Stimulated activated CD8-positive, alpha-beta memory T cell treated with anti-CD3 and anti-CD28 coated beads, Interleukin-2, amount 100 ng/mL, for 1 hour (primary cell): ENCODE data around the gene UQCRC1.
"Not testable (repeated sequence)": the region's sequence is repeated elsewhere in the genome, so short reads cannot be mapped to it uniquely, and the experiment has no call there.

ENCODE experiments used
- DNase-seq, 2 donors: peaks; one replicate each; pipeline ENCODE4 v3.0.0-alpha.2; 2020; ENCODE audit warnings: low read depth in 2 of 2

Gene UQCRC1

DNA sequence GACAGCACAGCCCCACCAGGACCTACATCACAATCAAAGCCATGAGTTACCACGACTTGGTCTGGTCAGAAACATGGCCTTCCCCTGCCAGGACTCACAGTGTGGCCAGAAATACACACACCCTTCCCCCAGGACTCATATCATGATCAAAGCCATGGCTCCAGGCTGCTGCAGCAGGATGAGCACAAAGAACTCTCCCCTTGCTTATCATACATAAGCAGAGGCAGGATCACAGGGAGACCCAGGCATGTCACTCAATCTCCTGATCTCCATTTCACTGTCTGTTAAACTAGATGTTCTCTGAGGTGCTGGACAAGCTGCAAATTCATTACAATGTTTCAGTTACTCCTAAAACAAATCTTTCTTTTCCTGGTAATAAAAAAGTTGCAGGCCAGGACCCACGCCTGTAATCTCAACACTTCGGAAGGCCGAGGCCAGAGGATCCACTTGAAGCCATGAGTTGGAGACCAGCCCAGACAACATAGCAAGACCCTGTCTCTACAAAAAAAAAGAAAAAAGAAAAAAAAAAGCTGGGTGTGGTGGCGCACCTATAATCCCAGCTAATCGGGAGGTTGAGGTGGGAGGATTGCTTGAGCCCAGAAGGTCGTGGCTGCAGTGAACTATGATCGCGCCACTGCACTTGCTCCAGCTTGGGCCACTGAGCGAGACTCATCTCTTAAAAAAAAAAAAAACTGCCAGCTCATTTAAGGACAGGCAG, 54.1 kb downstream of the UQCRC1 start:
- no peak for DNase-seq

DNA sequence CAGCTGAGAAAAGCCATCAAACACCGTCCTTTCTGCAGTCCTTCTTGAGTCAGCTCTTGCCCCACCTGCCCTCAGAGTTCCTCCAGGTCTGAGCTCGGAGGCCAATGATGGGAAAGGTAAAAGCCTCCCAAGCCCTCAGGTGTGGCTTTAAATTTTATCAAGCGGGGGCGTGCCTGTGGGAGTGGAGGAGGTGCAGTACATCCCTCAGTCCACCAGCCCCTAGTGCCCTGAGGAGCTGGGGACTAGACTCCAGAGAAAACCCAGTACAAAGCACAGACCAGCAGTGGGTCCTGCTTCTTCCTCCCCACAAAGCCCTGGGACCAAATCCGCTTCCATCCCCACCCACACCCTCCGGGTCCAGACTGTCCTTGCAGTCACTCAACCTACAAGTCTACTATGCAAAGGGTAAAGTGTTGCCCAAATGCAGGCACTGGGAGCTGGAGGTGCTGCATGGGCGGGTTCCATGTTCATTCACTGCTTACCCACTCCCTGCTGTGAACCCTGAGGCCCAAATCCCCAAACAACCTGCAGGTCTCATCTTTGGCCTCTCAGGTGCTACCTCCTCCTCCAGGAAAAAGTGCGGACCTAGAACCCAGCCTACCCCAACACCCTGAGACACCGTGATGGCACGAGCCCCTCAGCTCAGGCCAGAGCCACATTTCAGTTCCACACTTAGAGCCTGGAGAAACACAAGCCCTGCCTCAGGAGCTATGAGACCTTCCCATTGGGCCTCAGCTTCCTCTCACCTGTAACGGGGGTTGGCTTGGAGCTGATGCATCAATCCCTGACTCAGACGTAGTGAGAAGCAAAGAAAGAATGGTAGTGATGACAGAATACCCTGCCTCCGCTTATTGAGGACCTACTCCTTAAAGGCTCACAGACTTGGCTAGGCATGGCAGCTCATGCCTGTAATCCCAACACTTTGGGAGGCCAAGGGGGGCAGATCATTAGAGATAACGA, 55.3 kb downstream of the UQCRC1 start:
- no peak for DNase-seq

DNA sequence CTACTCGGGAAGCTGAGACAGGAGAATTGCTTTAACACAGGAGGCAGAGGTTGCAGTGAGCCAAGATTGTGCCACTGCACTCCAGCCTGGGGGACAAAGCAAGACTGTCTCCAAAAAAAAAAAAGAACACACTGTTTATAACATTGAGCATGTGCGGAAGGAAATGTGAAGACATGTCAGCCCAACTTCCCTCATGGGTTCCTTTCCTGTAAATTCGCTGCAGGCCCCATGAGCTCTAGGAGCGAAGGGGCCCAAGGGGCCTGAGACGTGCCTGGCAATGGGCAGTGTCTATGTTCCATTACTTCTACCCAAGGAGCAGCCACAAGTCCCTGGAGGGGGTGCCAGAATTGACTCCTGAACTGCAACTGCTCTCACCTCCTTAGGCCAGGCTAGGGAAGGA, 56.1 kb downstream of the UQCRC1 start:
- DNase-seq: no peak

DNA sequence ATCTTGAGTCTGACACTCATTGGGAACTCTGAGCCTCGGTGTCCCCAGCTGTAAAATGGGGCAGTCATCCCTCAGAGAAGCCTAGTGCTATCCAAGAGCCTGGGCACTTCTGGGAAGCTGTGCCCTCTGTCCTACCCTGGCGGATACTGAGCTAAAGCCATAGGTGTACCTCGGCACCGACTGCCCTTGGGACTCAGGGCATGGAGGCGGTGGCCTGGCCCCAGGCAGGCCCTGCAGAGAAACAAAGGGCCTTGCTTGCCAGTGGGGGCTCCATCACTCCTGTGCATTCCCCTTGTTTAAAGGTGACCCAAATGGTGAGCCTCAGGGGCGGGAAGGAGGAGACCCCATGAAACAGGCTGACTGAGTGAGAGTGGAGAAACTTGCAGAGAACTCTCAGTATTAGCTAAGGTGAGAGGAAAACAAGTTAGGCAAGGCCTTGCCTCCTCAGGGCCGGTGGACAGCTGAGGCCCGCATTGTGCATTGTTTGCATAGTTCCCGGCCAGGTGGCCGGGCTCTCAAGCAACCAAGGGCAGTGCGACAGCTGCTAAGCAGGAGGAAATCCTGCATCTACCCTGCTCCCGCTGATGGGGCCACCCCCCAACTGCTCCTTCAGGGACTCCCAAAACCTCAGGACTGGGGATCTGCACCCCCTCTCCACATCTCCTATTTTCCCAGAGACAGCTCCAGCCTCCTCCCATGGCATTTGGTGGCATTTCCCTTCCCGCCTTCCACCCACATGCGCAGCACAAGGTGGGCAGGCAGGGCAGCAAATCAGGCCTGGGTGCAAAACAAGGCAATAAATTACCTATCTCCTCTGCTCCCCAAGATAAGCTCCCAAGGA, 57.1 kb downstream of the UQCRC1 start:
- DNase-seq: no peak

DNA sequence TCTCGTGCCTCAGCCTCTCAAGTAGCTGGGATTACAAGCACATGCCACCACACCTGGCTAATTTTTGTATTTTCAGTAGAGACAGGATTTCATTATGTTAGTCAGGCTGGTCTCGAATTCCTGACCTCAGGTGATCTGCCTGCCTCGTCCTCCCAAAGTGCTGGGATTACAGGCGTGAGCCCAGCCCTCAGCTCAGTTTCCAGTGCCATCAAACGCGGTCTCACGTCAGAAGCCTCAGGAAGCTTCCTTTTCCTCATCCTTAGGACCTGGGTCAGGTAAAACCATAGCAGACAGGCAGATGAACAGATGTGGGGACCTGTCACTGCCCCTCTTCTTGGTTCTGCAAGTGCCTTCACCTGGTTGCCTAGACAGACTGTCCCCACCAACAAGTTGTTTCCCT, 57.8 kb downstream of the UQCRC1 start:
- DNase-seq: not testable (repeated sequence)
